H1 (cell line): ENCODE data around the gene TRAF3. TPM values are rescaled to one million over a fixed set of nuclear protein-coding genes. Genes with fewer than 3 reads are reported as not detected.

Experiments
- CTCF ChIA-PET: fragments of 300-600 bp; sonication (Branson Sonifier 250); formaldehyde crosslinking; loops from one replicate; lab custom pipeline; 2021; ENCODE audit not compliant: partially characterized antibody; lab: Charles Lee
- POLR2A ChIA-PET: fragments of 300-600 bp; sonication (Branson Sonifier 250); formaldehyde crosslinking; loops from one replicate; lab custom pipeline; 2021; ENCODE audit warnings: inconsistent platforms; ENCODE audit not compliant: partially characterized antibody; lab: Charles Lee
- DNase-seq, 2 experiments: peaks; one replicate each; pipeline versions ENCODE4 v3.0.0 to v3.0.0-alpha.2; 2010 to 2022; ENCODE audit warnings: low spot score in 2 of 2, low read depth in 1 of 2, mixed read lengths in 1 of 2
- FAIRE-seq: peaks from 2 replicates; lab custom pipeline; 2011; peaks lifted over from hg19 to GRCh38; lab: Jason Lieb, UNC
- H2AFZ ChIP-seq: 2 replicates; pipeline ENCODE4 v1.8.1; 2012; ENCODE audit warnings: low read length, inconsistent platforms
- H2AK5ac ChIP-seq: 2 replicates; pipeline ENCODE4 v1.6.1; 2013; ENCODE audit warnings: low read depth, low read length
- H2BK120ac ChIP-seq: replicated peaks from 2 replicates; pipeline ENCODE3; 2013; ENCODE audit warnings: low read depth, low read length, inconsistent platforms
- H2BK12ac ChIP-seq: 2 replicates; pipeline ENCODE4 v1.6.1; 2013; ENCODE audit warnings: low read depth, low read length
- H2BK15ac ChIP-seq: 2 replicates; pipeline ENCODE4 v1.6.1; 2013; ENCODE audit warnings: low read length
- H2BK20ac ChIP-seq: 2 replicates; pipeline ENCODE4 v1.6.1; 2013; ENCODE audit warnings: low read length
- H2BK5ac ChIP-seq: 2 replicates; pipeline ENCODE4 v1.6.1; 2013; ENCODE audit warnings: low read depth, low read length
- H3K14ac ChIP-seq: 2 replicates; pipeline ENCODE4 v1.6.1; 2013; ENCODE audit warnings: inconsistent platforms; ENCODE audit not compliant: insufficient read length
- H3K18ac ChIP-seq: 2 replicates; pipeline ENCODE4 v1.6.1; 2013; ENCODE audit warnings: low read length; ENCODE audit errors: extremely low read depth
- H3K23ac ChIP-seq: 2 replicates; pipeline ENCODE4 v1.6.1; 2013; ENCODE audit warnings: inconsistent platforms; ENCODE audit not compliant: insufficient read length
- H3K23me2 ChIP-seq: 2 replicates; pipeline ENCODE4 v1.6.1; 2013; ENCODE audit warnings: low read depth, low read length
- H3K27ac ChIP-seq: 2 replicates; pipeline ENCODE4 v1.6.1; 2011; ENCODE audit warnings: low read depth, low read length, inconsistent platforms
- H3K27me3 ChIP-seq, 4 experiments: replicated peaks in 1 of 4; 1 replicate in 1 of 4; 2 replicates in 3 of 4; pipeline versions ENCODE4 v1.6.1 to v1.8.1; 2011 to 2013; ENCODE audit warnings: low read length in 3 of 4, mild to moderate bottlenecking in 3 of 4, inconsistent platforms in 2 of 4, mixed read lengths in 2 of 4, moderate library complexity in 1 of 4; ENCODE audit not compliant: control insufficient read depth in 3 of 4, insufficient read depth in 3 of 4; ENCODE audit errors: extremely low read depth in 1 of 4
- H3K36me3 ChIP-seq, 4 experiments: 2 replicates each; pipeline versions ENCODE4 v1.6.1 to v1.8.1; 2011 to 2013; ENCODE audit warnings: mild to moderate bottlenecking in 4 of 4, low read length in 3 of 4, moderate library complexity in 2 of 4, control low read depth in 1 of 4, inconsistent platforms in 1 of 4; ENCODE audit not compliant: insufficient read depth in 4 of 4, control insufficient read depth in 2 of 4
- H3K4ac ChIP-seq: replicated peaks from 2 replicates; pipeline ENCODE3; 2013; ENCODE audit warnings: low read length, low read depth, mixed read lengths, inconsistent platforms; ENCODE audit not compliant: insufficient read length
- H3K4me1 ChIP-seq, 4 experiments: replicated peaks in 1 of 4; 1 replicate in 1 of 4; 2 replicates in 3 of 4; pipeline versions ENCODE4 v1.6.1 to v1.8.1; 2011 to 2013; ENCODE audit warnings: low read length in 3 of 4, inconsistent platforms in 2 of 4, mixed read lengths in 1 of 4; ENCODE audit not compliant: insufficient read depth in 4 of 4, control insufficient read depth in 3 of 4
- H3K4me2 ChIP-seq, 2 experiments: 2 replicates each; pipeline versions ENCODE4 v1.6.1 to v1.8.1; 2011 to 2013; ENCODE audit warnings: low read depth in 2 of 2, low read length in 2 of 2, control low read depth in 1 of 2, inconsistent platforms in 1 of 2, mild to moderate bottlenecking in 1 of 2; ENCODE audit not compliant: insufficient read depth in 1 of 2
- H3K4me3 ChIP-seq, 4 experiments: fragments of 200-600, 300-600 bp in 1 of 4; sonication (generic), shearing (Covaris generic), sonication (Bioruptor Twin) in 1 of 4; 2 replicates each; pipeline versions ENCODE4 v1.5.1 to v1.8.1; 2011 to 2016; ENCODE audit warnings: low read length in 4 of 4, low read depth in 3 of 4, control low read depth in 2 of 4, inconsistent platforms in 2 of 4, mild to moderate bottlenecking in 2 of 4, mixed read lengths in 1 of 4, moderate library complexity in 1 of 4; ENCODE audit not compliant: insufficient read depth in 2 of 4; ENCODE audit errors: extremely low read depth in 1 of 4
- H3K56ac ChIP-seq: replicated peaks from 2 replicates; pipeline ENCODE3; 2013; ENCODE audit warnings: low read depth, mild to moderate bottlenecking, mixed read lengths, low read length, inconsistent platforms; ENCODE audit not compliant: insufficient read length
- H3K79me1 ChIP-seq: 2 replicates; pipeline ENCODE4 v1.6.1; 2013; ENCODE audit warnings: low read depth, low read length, control low read depth
- H3K79me2 ChIP-seq, 2 experiments: 2 replicates each; pipeline versions ENCODE4 v1.6.1 to v1.8.1; 2012 to 2013; ENCODE audit warnings: low read length in 2 of 2, mild to moderate bottlenecking in 2 of 2, inconsistent platforms in 1 of 2; ENCODE audit not compliant: insufficient read depth in 2 of 2, control insufficient read depth in 1 of 2
- H3K9ac ChIP-seq, 4 experiments: replicated peaks in 1 of 4; 1 replicate in 1 of 4; 2 replicates in 3 of 4; pipeline versions ENCODE4 v1.6.1 to v1.8.1; 2011 to 2013; ENCODE audit warnings: low read depth in 3 of 4, low read length in 3 of 4, control low read depth in 2 of 4, mild to moderate bottlenecking in 2 of 4, moderate library complexity in 2 of 4, inconsistent platforms in 1 of 4; ENCODE audit errors: extremely low read depth in 1 of 4
- H3K9me3 ChIP-seq, 2 experiments: 2 replicates each; pipeline versions ENCODE4 v1.6.1 to v1.8.1; 2012 to 2013; ENCODE audit warnings: mild to moderate bottlenecking in 2 of 2, moderate library complexity in 2 of 2, control low read depth in 1 of 2, inconsistent platforms in 1 of 2, low read depth in 1 of 2, low read length in 1 of 2, mixed read lengths in 1 of 2; ENCODE audit not compliant: insufficient read depth in 2 of 2
- H4K20me1 ChIP-seq, 2 experiments: replicated peaks in 1 of 2; 2 replicates each; pipeline versions ENCODE3 to v1.8.1; 2011 to 2013; ENCODE audit warnings: inconsistent platforms in 2 of 2, low read length in 2 of 2, mild to moderate bottlenecking in 1 of 2; ENCODE audit not compliant: insufficient read depth in 2 of 2, control insufficient read depth in 1 of 2
- H4K5ac ChIP-seq: 2 replicates; pipeline ENCODE4 v1.6.1; 2013; ENCODE audit warnings: low read length, low read depth, mixed read lengths, inconsistent platforms; ENCODE audit not compliant: insufficient read length
- H4K8ac ChIP-seq: 2 replicates; pipeline ENCODE4 v1.8.0; 2013; ENCODE audit warnings: mild to moderate bottlenecking, moderate library complexity, low read length, inconsistent platforms; ENCODE audit not compliant: insufficient read depth; ENCODE audit errors: extremely low read depth
- H4K91ac ChIP-seq: replicated peaks from 2 replicates; pipeline ENCODE3; 2013; ENCODE audit warnings: low read length, mixed read lengths, inconsistent platforms; ENCODE audit not compliant: insufficient read length
- CBX5 ChIP-seq: fragments of 300-800, 300-1000 bp; sonication (generic); IDR thresholded peaks from 2 replicates; pipeline ENCODE4 v1.7.1; 2016; ENCODE audit warnings: antibody characterized with exemption, low read length, low read depth
- CTBP2 ChIP-seq: IDR thresholded peaks from 2 replicates; pipeline ENCODE4 v1.7.0; 2011; ENCODE audit warnings: borderline replicate concordance, mild to moderate bottlenecking, moderate library complexity, mixed read lengths, low read length; ENCODE audit not compliant: insufficient read depth, insufficient read length
- EGR1 ChIP-seq: IDR thresholded peaks from 2 replicates; pipeline ENCODE4 v1.6.1; 2011; ENCODE audit warnings: low read depth, low read length, borderline replicate concordance
- KDM5A ChIP-seq: fragments of 200-600 bp; IDR thresholded peaks from 2 replicates; pipeline ENCODE4 v1.7.1; 2012; ENCODE audit warnings: mild to moderate bottlenecking, low read length, inconsistent platforms, mixed read lengths
- POU5F1 ChIP-seq: IDR thresholded peaks from 2 replicates; pipeline ENCODE4 v1.6.1; 2011; ENCODE audit warnings: low read depth, mild to moderate bottlenecking, low read length, moderate library complexity
- RAD21 ChIP-seq, 2 experiments: IDR thresholded peaks in 1 of 2; conservative IDR thresholded peaks in 1 of 2; 2 replicates each; pipeline ENCODE4 v1.6.1; 2011; ENCODE audit warnings: low read depth in 2 of 2, low read length in 2 of 2, improper control_type of control experiment in 1 of 2, inconsistent platforms in 1 of 2, mild to moderate bottlenecking in 1 of 2, moderate library complexity in 1 of 2
- SP4 ChIP-seq: IDR thresholded peaks from 2 replicates; pipeline ENCODE4 v1.6.1; 2012; ENCODE audit warnings: low read length, inconsistent platforms
- YY1 ChIP-seq: IDR thresholded peaks from 2 replicates; pipeline ENCODE4 v1.6.1; 2011; ENCODE audit warnings: low read depth, mild to moderate bottlenecking, low read length
- ZNF274 ChIP-seq: IDR thresholded peaks from 2 replicates; pipeline ENCODE4 v1.7.0; 2012; ENCODE audit warnings: low read length, borderline replicate concordance; ENCODE audit errors: extremely low read depth
- WGBS, 2 experiments: shearing (Covaris generic) in 1 of 2; methylation state at CpG; one replicate each; pipeline versions ENCODE4 v1.1.6 to v1.1.7; 2013 to 2015; ENCODE audit warnings: low lambda C conversion rate in 2 of 2, mixed read lengths in 2 of 2, inconsistent platforms in 1 of 2, low coverage in 1 of 2, missing lambda C conversion rate in 1 of 2; ENCODE audit not compliant: insufficient replicate concordance in 2 of 2, insufficient coverage in 1 of 2, insufficient read length in 1 of 2; ENCODE audit errors: extremely low coverage in 1 of 2, missing lambda C conversion rate in 1 of 2; 5-methylcytosine and 5-hydroxymethylcytosine counted together
- polyA plus RNA-seq, 7 experiments: library from polyadenylated mRNA; depleted of rRNA in 3 of 7; stranded (reverse) in 5 of 7; unstranded in 2 of 7; fragments of >200 nt in 5 of 7; fragments of 200-250 nt in 2 of 7; gene quantifications; 1 replicate in 5 of 7; 2 replicates in 1 of 7; 4 replicates in 1 of 7; pipeline versions ENCODE4 v1.2.1 to v1.2.3, GENCODE V29; 2011 to 2013; ENCODE audit warnings: missing spikeins in 2 of 7, mixed read lengths in 2 of 7
- total RNA-seq: library from RNA; stranded (reverse); fragmentation: NEBNext Ultra II Directional; extraction: Animal tissue kit (Norgen Biotek cat#: 25700); gene quantifications from 2 replicates; pipeline ENCODE4 v1.2.1, GENCODE V29; 2021

TRAF3 gene
- total and polyA plus RNA-seq, 2 of the 8 experiments (the other 6 are each of a cell fraction or from before 2014, with no cell fraction given), result 5.8 to 12.1 TPM

DNA sequence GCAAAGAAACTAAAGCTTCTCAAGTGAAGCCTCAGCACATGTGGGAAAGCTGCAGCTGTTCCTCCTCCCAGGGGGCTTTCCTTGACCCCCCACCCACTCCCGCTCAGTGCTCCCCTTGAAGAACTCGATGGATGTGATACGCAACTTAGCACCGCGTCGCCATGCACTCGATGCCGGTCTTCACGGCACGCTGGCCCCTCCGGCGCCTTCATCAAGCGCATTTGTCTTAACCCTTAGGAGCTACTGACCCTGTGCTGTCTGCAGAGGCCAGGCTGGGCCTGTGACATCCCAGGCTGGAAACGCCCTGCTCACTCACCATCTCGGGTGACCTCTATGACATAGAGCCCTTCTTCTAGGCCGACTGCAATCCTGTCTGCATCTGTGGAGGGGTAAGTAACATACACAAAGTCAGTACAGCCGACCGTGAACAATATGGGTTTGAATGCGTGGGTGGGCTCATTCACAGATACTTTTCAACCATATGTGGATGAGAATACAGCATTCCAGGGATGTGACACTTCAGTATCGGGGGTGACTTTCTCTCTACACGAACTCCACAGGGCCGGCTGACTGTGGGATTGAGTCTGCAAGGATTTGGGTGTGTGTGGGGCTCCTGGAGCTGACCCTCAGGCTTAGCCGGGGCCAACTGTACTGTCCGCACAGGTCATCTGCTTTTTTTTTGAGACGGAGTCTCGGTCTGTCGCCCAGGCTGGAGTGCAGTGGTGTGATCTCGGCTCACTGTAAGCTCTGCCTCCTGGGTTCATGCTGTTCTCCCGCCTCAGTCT lies 168.3 kb downstream of the TRAF3 start:
- Histone ChIP-seq H3K4me3 (no peak overlapping the region), H3K27me3 (no peaks in the 10 kb centered on the region), H3K56ac (no peak overlapping the region), H2AFZ (no peak overlapping the region), H3K23ac (no peak overlapping the region), H3K18ac (no peak overlapping the region), H3K4me1 (no peaks in the 10 kb centered on the region), H3K4me2 (no peak overlapping the region), H2BK20ac (no peak overlapping the region), H3K4ac (no peak overlapping the region), H2BK12ac (no peak overlapping the region), H4K20me1 (peaks cover 2 to 14% of the 10 kb centered on the region in 2 experiments), H3K23me2 (no peaks in the 10 kb centered on the region), H3K9me3 (no peaks in the 10 kb centered on the region), H2BK15ac (no peak overlapping the region), H4K8ac (no peak overlapping the region; the same call in 1 of the 2 replicates), H3K14ac (no peak overlapping the region), H4K91ac (no peak overlapping the region), H2BK120ac (no peak overlapping the region), H4K5ac (no peak overlapping the region), H3K9ac (no peak overlapping the region), H2BK5ac (no peak overlapping the region), H3K79me1 (no peaks in the 10 kb centered on the region), H2AK5ac (no peak overlapping the region), H3K27ac (no peak overlapping the region), H3K36me3 (peaks cover 9 to 58% (median 41%) of the 10 kb centered on the region in 4 experiments), H3K79me2 (no peaks in the 10 kb centered on the region)
- no peak for FAIRE-seq
- ChIA-PET CTCF (interaction anchor here (0.6 to 1.3 kb wide), 4 partner anchors 14 to 607 kb away, joined by 4 read pairs; no protein-coding TSS in a partner anchor), POLR2A (interaction anchor here (1.5 kb wide), 1 partner anchor 14 kb away, joined by 3 read pairs; no protein-coding TSS in a partner anchor)
- no peak for DNase-seq
- WGBS, 2 experiments, result 92% methylated on average over 28 of the region's 29 CpGs; no CpG with 5 or more reads in 1 of the 2 experiments
- no peak for TF ChIP-seq EGR1
- TF ChIP-seq YY1, result no peak
- no peak for TF ChIP-seq CTBP2
- no peak for TF ChIP-seq ZNF274
- no peak for TF ChIP-seq RAD21 (IDR thresholded peaks at IDR 0.05 in 1 of 2, conservative IDR thresholded peaks at IDR 0.05 in 1 of 2; ENCODE audit: low read depth in 2 of 2, low read length in 2 of 2)
- no peak for TF ChIP-seq SP4
- no peak for TF ChIP-seq KDM5A
- TF ChIP-seq CBX5, result no peak
- TF ChIP-seq POU5F1, result no peak
